NCI-H2196 treated with DMSO at 0.1 percent for 48 hours (cell line): ENCODE measurements around the gene GPR132.

Experiments used
- DNase-seq: peaks from one replicate; lab custom pipeline; 2025; ENCODE audit not compliant: unreplicated experiment; lab: John Stamatoyannopoulos, UW

GPR132 gene

GRCh38 chr14:105023144-105023543 is 42.1 kb downstream of the GPR132 start:
- no peak for DNase-seq

GRCh38 chr14:105022276-105022670 is 43.0 kb downstream of the GPR132 start:
- no peak for DNase-seq

- no peak for DNase-seq
These were observed 43.5 kb downstream of the GPR132 start for GRCh38 chr14:105021656-105022275.

GRCh38 chr14:105020815-105021655 is 44.2 kb downstream of the GPR132 start, which contains the start of gene CDCA4:
CDCA4 (minus strand) TSS chr14:105021083; CDS start chr14:105011929, 9,154 bp downstream.
- peak; percentile 65 for DNase-seq

GRCh38 chr14:105019861-105020814 is 45.1 kb downstream of the GPR132 start:
- DNase-seq, result no peak

- DNase-seq, result no peak
These were observed 46.8 kb downstream of the GPR132 start for GRCh38 chr14:105018414-105018813.

- DNase-seq, result no peak
These were observed 49.3 kb downstream of the GPR132 start for GRCh38 chr14:105015905-105016304.

GRCh38 chr14:105015242-105015641 is 50.0 kb downstream of the GPR132 start:
- no peak for DNase-seq

- no peak for DNase-seq
These were observed 50.6 kb downstream of the GPR132 start for GRCh38 chr14:105014631-105015030.

- DNase-seq, result no peak
These were observed 51.2 kb downstream of the GPR132 start for GRCh38 chr14:105014032-105014431.

- no peak for DNase-seq
These were observed 52.0 kb downstream of the GPR132 start for GRCh38 chr14:105013150-105013785.

- DNase-seq, result no peak
These were observed 52.9 kb downstream of the GPR132 start for GRCh38 chr14:105012171-105012985.

- DNase-seq, result no peak
These were observed 53.8 kb downstream of the GPR132 start for GRCh38 chr14:105011312-105011990.

GRCh38 chr14:105010891-105011291 is 54.3 kb downstream of the GPR132 start:
- DNase-seq, result no peak

GRCh38 chr14:105010106-105010505 is 55.1 kb downstream of the GPR132 start:
- DNase-seq, result no peak

GRCh38 chr14:105007593-105008264 is 57.5 kb downstream of the GPR132 start:
- no peak for DNase-seq

- DNase-seq, result no peak
These were observed 58.2 kb downstream of the GPR132 start for GRCh38 chr14:105006831-105007592.
